HG03558 (cell line): Measurements from ENCODE around the gene TRIM41.
"Not testable (repeated sequence)": the region's sequence is repeated elsewhere in the genome, so short reads cannot be mapped to it uniquely, and the experiment has no call there.

Source experiments
- ATAC-seq: cut with Tn5 transposase; IDR thresholded peaks from one replicate; pipeline ENCODE4 v1.9.1; 2021; ENCODE audit warnings: moderate number of reproducible peaks; ENCODE audit not compliant: unreplicated experiment; ENCODE audit errors: extremely low read depth

TRIM41 gene

GRCh38 chr5:181281077-181281983 is 58.2 kb downstream of the TRIM41 start:
- no peak for ATAC-seq

GRCh38 chr5:181281984-181282316 is 58.9 kb downstream of the TRIM41 start:
- ATAC-seq: no peak

GRCh38 chr5:181282415-181282814 is 59.3 kb downstream of the TRIM41 start:
- not testable (repeated sequence) for ATAC-seq

GRCh38 chr5:181282874-181283273 is 59.8 kb downstream of the TRIM41 start:
- no peak for ATAC-seq

GRCh38 chr5:181283347-181283746 is 60.3 kb downstream of the TRIM41 start:
- ATAC-seq: no peak

- ATAC-seq: not testable (repeated sequence)
Observed at GRCh38 chr5:181283841-181284755, 61.0 kb downstream of the TRIM41 start.
